Keratinocyte (primary cell): ENCODE measurements around the gene CAPN5. TPM values are rescaled to one million over a fixed set of nuclear protein-coding genes. Genes with fewer than 3 reads are reported as not detected.

ENCODE experiments used
- DNase-seq: peaks from one replicate; pipeline ENCODE4 v3.0.0-alpha.2; 2011; ENCODE audit warnings: low read depth, missing footprints, low spot score
- FAIRE-seq: peaks from 2 replicates; lab custom pipeline; 2011; peaks lifted over from hg19 to GRCh38; lab: Jason Lieb, UNC
- H2AFZ ChIP-seq: 2 replicates; pipeline ENCODE4 v1.6.0; 2012; ENCODE audit warnings: low read length, control low read depth, inconsistent platforms; ENCODE audit not compliant: control insufficient read depth
- H3K27ac ChIP-seq: 2 replicates; pipeline ENCODE4 v1.5.1; 2011; ENCODE audit warnings: low read length; ENCODE audit not compliant: control insufficient read depth, insufficient read depth
- H3K27me3 ChIP-seq: 3 replicates; pipeline ENCODE4 v1.6.0; 2011; ENCODE audit warnings: low read length; ENCODE audit not compliant: control insufficient read depth, insufficient read depth; ENCODE audit errors: extremely low read depth
- H3K36me3 ChIP-seq, 2 experiments: 2 replicates in 1 of 2; 3 replicates in 1 of 2; pipeline ENCODE4 v1.5.1; 2011; ENCODE audit warnings: low read length in 2 of 2, mild to moderate bottlenecking in 1 of 2; ENCODE audit not compliant: control insufficient read depth in 2 of 2, insufficient read depth in 2 of 2; ENCODE audit errors: extremely low read depth in 1 of 2
- H3K4me1 ChIP-seq: 3 replicates; pipeline ENCODE4 v1.5.1; 2011; ENCODE audit warnings: low read length; ENCODE audit not compliant: control insufficient read depth, insufficient read depth; ENCODE audit errors: extremely low read depth
- H3K4me2 ChIP-seq: 3 replicates; pipeline ENCODE4 v1.6.0; 2011; ENCODE audit warnings: low read depth, low read length; ENCODE audit not compliant: control insufficient read depth, insufficient read depth; ENCODE audit errors: extremely low read depth
- H3K4me3 ChIP-seq, 3 experiments: fragments of 200-600 bp in 1 of 3; sonication (generic) in 1 of 3; 2 replicates in 2 of 3; 3 replicates in 1 of 3; pipeline ENCODE4 v1.5.1; 2011 to 2016; ENCODE audit warnings: low read length in 3 of 3, mild to moderate bottlenecking in 3 of 3, control low read depth in 2 of 3, inconsistent platforms in 1 of 3, low read depth in 1 of 3, mixed read lengths in 1 of 3, mixed run types in 1 of 3, moderate library complexity in 1 of 3; ENCODE audit not compliant: control insufficient read depth in 2 of 3, insufficient read depth in 2 of 3; ENCODE audit errors: extremely low read depth in 1 of 3
- H3K79me2 ChIP-seq: 2 replicates; pipeline ENCODE4 v1.6.0; 2012; ENCODE audit warnings: low read length; ENCODE audit not compliant: control insufficient read depth, insufficient read depth
- H3K9ac ChIP-seq: 3 replicates; pipeline ENCODE4 v1.6.0; 2011; ENCODE audit warnings: low read length; ENCODE audit not compliant: control insufficient read depth, insufficient read depth; ENCODE audit errors: extremely low read depth
- H3K9me1 ChIP-seq: 3 replicates; pipeline ENCODE4 v1.6.0; 2011; ENCODE audit warnings: low read length; ENCODE audit not compliant: control insufficient read depth, insufficient read depth; ENCODE audit errors: extremely low read depth
- H3K9me3 ChIP-seq: 2 replicates; pipeline ENCODE4 v1.5.1; 2012; ENCODE audit warnings: low read depth, low read length; ENCODE audit not compliant: control insufficient read depth
- H4K20me1 ChIP-seq: 3 replicates; pipeline ENCODE4 v1.6.0; 2011; ENCODE audit warnings: low read length; ENCODE audit not compliant: control insufficient read depth, insufficient read depth; ENCODE audit errors: extremely low read depth
- CTCF ChIP-seq, 3 experiments: IDR thresholded peaks in 1 of 3; conservative IDR thresholded peaks in 1 of 3; optimal IDR thresholded peaks in 1 of 3; 2 replicates in 2 of 3; 3 replicates in 1 of 3; pipeline versions ENCODE3 to v1.5.1; 2011; ENCODE audit warnings: low read length in 3 of 3, mild to moderate bottlenecking in 3 of 3, moderate library complexity in 2 of 3, control low read depth in 1 of 3, inconsistent platforms in 1 of 3; ENCODE audit not compliant: insufficient read depth in 2 of 3; ENCODE audit errors: extremely low read depth in 1 of 3
- EZH2 ChIP-seq: IDR thresholded peaks from one replicate; pipeline ENCODE4 v1.6.1; 2012; ENCODE audit warnings: inconsistent platforms, mild to moderate bottlenecking, low read length, moderate library complexity
- dilution Hi-C: fragments of 300-500 bp; cut with MboI; formaldehyde crosslinking; loops from one replicate; pipeline ENCODE4 v1.7.0; 2020; ENCODE audit warnings: low sequenced_read_pairs; ENCODE audit not compliant: extremely low pct_ligation_motif_present
- polyA plus RNA-seq, 5 experiments: library from polyadenylated mRNA; depleted of rRNA in 3 of 5; stranded (reverse) in 3 of 5; stranded (forward) in 1 of 5; unstranded in 1 of 5; fragments of >200 nt; gene quantifications; 1 replicate in 1 of 5; 2 replicates in 3 of 5; 3 replicates in 1 of 5; pipeline versions ENCODE4 v1.2.1 to v1.2.3, GENCODE V29; 2011 to 2012; ENCODE audit warnings: missing spikeins in 2 of 5, low read depth in 1 of 5, low replicate concordance in 1 of 5

The CAPN5 gene
- polyA plus RNA-seq, 1 donor (not counting 4 experiments of a cell fraction or from before 2014, with no cell fraction given) = 1.2 TPM

GRCh38 chr11:77129069-77129841 is 62.5 kb downstream of the CAPN5 start:
- Histone ChIP-seq H3K4me1 (peaks cover 5% of the 10 kb centered on the region), H4K20me1 (no peaks in the 10 kb centered on the region), H3K9ac (no peak overlapping the region), H2AFZ (no peak overlapping the region), H3K27me3 (no peaks in the 10 kb centered on the region), H3K9me3 (no peaks in the 10 kb centered on the region), H3K27ac (no peak overlapping the region), H3K4me2 (no peak overlapping the region), H3K79me2 (no peaks in the 10 kb centered on the region), H3K9me1 (no peaks in the 10 kb centered on the region), H3K36me3 (no peaks in the 10 kb centered on the region), H3K4me3 (no peak overlapping the region)
- dilution Hi-C loops = no loop called here
- DNase-seq (no peak), FAIRE-seq (no peak)
- no peak for TF ChIP-seq CTCF (optimal IDR thresholded peaks at IDR 0.05 in 1 of 3, IDR thresholded peaks at IDR 0.05 in 1 of 3, conservative IDR thresholded peaks at IDR 0.05 in 1 of 3; ENCODE audit: extremely low read depth in 1 of 3, insufficient read depth in 2 of 3, low read length in 3 of 3)
- TF ChIP-seq EZH2 = no peak

- Histone ChIP-seq H3K9me3 (no peaks in the 10 kb centered on the region), H3K27ac (no peak overlapping the region), H3K27me3 (no peaks in the 10 kb centered on the region), H3K79me2 (no peaks in the 10 kb centered on the region), H3K9me1 (no peaks in the 10 kb centered on the region), H2AFZ (no peak overlapping the region), H3K36me3 (no peaks in the 10 kb centered on the region), H3K4me1 (peaks cover 5% of the 10 kb centered on the region), H3K9ac (no peak overlapping the region), H3K4me2 (no peak overlapping the region), H3K4me3 (no peak overlapping the region), H4K20me1 (no peaks in the 10 kb centered on the region)
- FAIRE-seq = no peak
- TF ChIP-seq CTCF (optimal IDR thresholded peaks at IDR 0.05 in 1 of 3, IDR thresholded peaks at IDR 0.05 in 1 of 3, conservative IDR thresholded peaks at IDR 0.05 in 1 of 3; ENCODE audit: extremely low read depth in 1 of 3, insufficient read depth in 2 of 3, low read length in 3 of 3) = no peak
- TF ChIP-seq EZH2 = no peak
- no peak for DNase-seq
- dilution Hi-C loops = no loop called here
Observed at GRCh38 chr11:77129842-77130756, 63.3 kb downstream of the CAPN5 start.
